Mesendoderm (in vitro differentiated cells): ENCODE data around the gene LCTL.

Experiments used
- DNase-seq: peaks from one replicate; pipeline ENCODE4 v3.0.0; 2013
- H2AK5ac ChIP-seq: 2 replicates; pipeline ENCODE4 v1.6.1; 2013; ENCODE audit warnings: low read length, inconsistent platforms
- H2BK120ac ChIP-seq: 2 replicates; pipeline ENCODE4 v1.6.1; 2013; ENCODE audit warnings: low read depth, mild to moderate bottlenecking, low read length, moderate library complexity, mixed read lengths
- H2BK15ac ChIP-seq: replicated peaks from 2 replicates; pipeline ENCODE4 v1.6.1; 2013; ENCODE audit warnings: low read depth, mild to moderate bottlenecking, moderate library complexity
- H2BK5ac ChIP-seq: 2 replicates; pipeline ENCODE4 v1.6.1; 2013; ENCODE audit warnings: low read length, inconsistent platforms
- H3K18ac ChIP-seq: 2 replicates; pipeline ENCODE4 v1.6.1; 2013; ENCODE audit warnings: mild to moderate bottlenecking, low read length, mixed read lengths
- H3K23ac ChIP-seq: one replicate; pipeline ENCODE4 v1.6.1; 2013; ENCODE audit warnings: low read length
- H3K27ac ChIP-seq: 2 replicates; pipeline ENCODE4 v1.5.1; 2013; ENCODE audit warnings: low read depth, mild to moderate bottlenecking, inconsistent platforms, low read length, moderate library complexity
- H3K27me3 ChIP-seq: 2 replicates; pipeline ENCODE4 v1.6.1; 2013; ENCODE audit warnings: low read length, control low read depth, mild to moderate bottlenecking, inconsistent platforms; ENCODE audit not compliant: insufficient read depth, poor library complexity
- H3K36me3 ChIP-seq: 2 replicates; pipeline ENCODE4 v1.6.1; 2013; ENCODE audit warnings: low read length, inconsistent platforms; ENCODE audit not compliant: control insufficient read depth, insufficient read depth
- H3K4ac ChIP-seq: one replicate; pipeline ENCODE4 v1.6.1; 2013; ENCODE audit warnings: low read depth, mild to moderate bottlenecking, low read length, moderate library complexity
- H3K4me1 ChIP-seq: 2 replicates; pipeline ENCODE4 v1.6.1; 2013; ENCODE audit warnings: low read depth, low read length, inconsistent platforms; ENCODE audit not compliant: control insufficient read depth
- H3K4me2 ChIP-seq: 2 replicates; pipeline ENCODE4 v1.6.1; 2013; ENCODE audit warnings: low read length
- H3K4me3 ChIP-seq: 2 replicates; pipeline ENCODE4 v1.5.1; 2013; ENCODE audit warnings: mild to moderate bottlenecking, low read length
- H3K56ac ChIP-seq: one replicate; pipeline ENCODE4 v1.6.1; 2013; ENCODE audit warnings: low read length
- H3K79me1 ChIP-seq: 2 replicates; pipeline ENCODE4 v1.6.1; 2013; ENCODE audit warnings: low read length, inconsistent platforms
- H3K79me2 ChIP-seq: 2 replicates; pipeline ENCODE4 v1.6.1; 2013; ENCODE audit warnings: mild to moderate bottlenecking, low read length; ENCODE audit not compliant: control insufficient read depth, insufficient read depth
- H3K9ac ChIP-seq: 2 replicates; pipeline ENCODE4 v1.6.1; 2013; ENCODE audit warnings: low read length, inconsistent platforms
- H4K5ac ChIP-seq: one replicate; pipeline ENCODE4 v1.6.1; 2013; ENCODE audit warnings: low read length
- H4K8ac ChIP-seq: one replicate; pipeline ENCODE4 v1.6.1; 2013; ENCODE audit warnings: low read depth, mild to moderate bottlenecking, control low read depth, low read length, moderate library complexity
- WGBS: extraction: QIAGEN DNeasy Blood & Tissue Kit; methylation state at CpG from one replicate; pipeline ENCODE4 v1.1.7; 2013; ENCODE audit warnings: low lambda C conversion rate, missing lambda C conversion rate; ENCODE audit not compliant: insufficient coverage; ENCODE audit errors: extremely low coverage; 5-methylcytosine and 5-hydroxymethylcytosine counted together

The LCTL gene

GRCh38 chr15:66566963-66567531 lies 1.2 kb upstream of the LCTL start:
- WGBS, result no CpG with 5 or more reads among the region's 15 CpGs
- H3K4me1 ChIP-seq, result no peaks in the 10 kb centered on the region
- H2BK5ac ChIP-seq, result no peak overlapping the region
- H3K79me1 ChIP-seq, result no peaks in the 10 kb centered on the region
- no peak overlapping the region for H3K27ac ChIP-seq
- H4K5ac ChIP-seq, result no peak overlapping the region
- H2AK5ac ChIP-seq, result peak overlapping the region; percentile 51
- no peak overlapping the region for H3K18ac ChIP-seq
- peak overlapping the region; percentile 66 for H4K8ac ChIP-seq
- H2BK120ac ChIP-seq, result no peak overlapping the region
- no peaks in the 10 kb centered on the region for H3K79me2 ChIP-seq
- H3K9ac ChIP-seq, result no peak overlapping the region
- no peak overlapping the region for H3K23ac ChIP-seq
- H3K4me3 ChIP-seq, result no peak overlapping the region
- H3K56ac ChIP-seq, result peak overlapping the region; percentile 42
- no peaks in the 10 kb centered on the region for H3K36me3 ChIP-seq
- DNase-seq, result peak; percentile 92
- H3K27me3 ChIP-seq, result no peaks in the 10 kb centered on the region
- no peak overlapping the region for H2BK15ac ChIP-seq
- H3K4me2 ChIP-seq, result no peak overlapping the region
- H3K4ac ChIP-seq, result no peak overlapping the region

- H3K27me3 ChIP-seq, result no peaks in the 10 kb centered on the region
- no peak overlapping the region for H3K4ac ChIP-seq
- no peak overlapping the region for H3K23ac ChIP-seq
- H4K5ac ChIP-seq, result no peak overlapping the region
- H3K79me2 ChIP-seq, result no peaks in the 10 kb centered on the region
- H3K36me3 ChIP-seq, result no peaks in the 10 kb centered on the region
- H4K8ac ChIP-seq, result no peak overlapping the region
- H3K4me1 ChIP-seq, result no peaks in the 10 kb centered on the region
- H3K4me3 ChIP-seq, result no peak overlapping the region
- no peak overlapping the region for H2BK15ac ChIP-seq
- no peaks in the 10 kb centered on the region for H3K79me1 ChIP-seq
- no peak overlapping the region for H2AK5ac ChIP-seq
- H3K56ac ChIP-seq, result peak overlapping the region; percentile 68
- H3K9ac ChIP-seq, result no peak overlapping the region
- no peak overlapping the region for H3K4me2 ChIP-seq
- no peak overlapping the region for H3K27ac ChIP-seq
- H3K18ac ChIP-seq, result peak overlapping the region; percentile 69
- no peak overlapping the region for H2BK5ac ChIP-seq
- no CpG with 5 or more reads among the region's 9 CpGs for WGBS
- no peak overlapping the region for H2BK120ac ChIP-seq
- no peak for DNase-seq
These were observed 607 bp downstream of the LCTL start for GRCh38 chr15:66565141-66565641.

GRCh38 chr15:66564136-66565041 lies 1.4 kb downstream of the LCTL start:
- H3K9ac ChIP-seq, result no peak overlapping the region
- no peak overlapping the region for H3K4me3 ChIP-seq
- H3K23ac ChIP-seq, result no peak overlapping the region
- no peak overlapping the region for H2BK15ac ChIP-seq
- H3K27me3 ChIP-seq, result no peaks in the 10 kb centered on the region
- H3K18ac ChIP-seq, result no peak overlapping the region
- no peak overlapping the region for H3K27ac ChIP-seq
- no peak overlapping the region for H2BK120ac ChIP-seq
- no peaks in the 10 kb centered on the region for H3K79me1 ChIP-seq
- no peaks in the 10 kb centered on the region for H3K36me3 ChIP-seq
- peak overlapping the region; percentile 56 for H3K56ac ChIP-seq
- H3K4ac ChIP-seq, result no peak overlapping the region
- WGBS, result no CpG with 5 or more reads among the region's 18 CpGs
- H2BK5ac ChIP-seq, result no peak overlapping the region
- no peaks in the 10 kb centered on the region for H3K4me1 ChIP-seq
- no peak overlapping the region for H2AK5ac ChIP-seq
- H4K8ac ChIP-seq, result no peak overlapping the region
- H4K5ac ChIP-seq, result no peak overlapping the region
- H3K4me2 ChIP-seq, result no peak overlapping the region
- DNase-seq, result no peak
- H3K79me2 ChIP-seq, result no peaks in the 10 kb centered on the region

- no peak overlapping the region for H3K9ac ChIP-seq
- H3K27ac ChIP-seq, result no peak overlapping the region
- H3K18ac ChIP-seq, result no peak overlapping the region
- H3K27me3 ChIP-seq, result no peaks in the 10 kb centered on the region
- H2AK5ac ChIP-seq, result no peak overlapping the region
- H3K79me1 ChIP-seq, result no peaks in the 10 kb centered on the region
- H3K4ac ChIP-seq, result no peak overlapping the region
- no peak overlapping the region for H3K23ac ChIP-seq
- no peaks in the 10 kb centered on the region for H3K36me3 ChIP-seq
- no peak overlapping the region for H3K56ac ChIP-seq
- no peaks in the 10 kb centered on the region for H3K4me1 ChIP-seq
- H3K79me2 ChIP-seq, result no peaks in the 10 kb centered on the region
- H3K4me3 ChIP-seq, result no peak overlapping the region
- H4K5ac ChIP-seq, result no peak overlapping the region
- WGBS, result no CpG with 5 or more reads among the region's 13 CpGs
- H3K4me2 ChIP-seq, result no peak overlapping the region
- no peak overlapping the region for H2BK5ac ChIP-seq
- no peak for DNase-seq
- H2BK15ac ChIP-seq, result no peak overlapping the region
- H2BK120ac ChIP-seq, result no peak overlapping the region
- H4K8ac ChIP-seq, result no peak overlapping the region
These were observed 2.2 kb downstream of the LCTL start for GRCh38 chr15:66563566-66564110.

- Histone ChIP-seq H3K23ac (no peak overlapping the region), H3K79me1 (no peaks in the 10 kb centered on the region), H2BK15ac (no peak overlapping the region), H2AK5ac (no peak overlapping the region), H3K4me3 (no peak overlapping the region), H3K27me3 (no peaks in the 10 kb centered on the region), H2BK5ac (no peak overlapping the region), H3K79me2 (no peaks in the 10 kb centered on the region), H3K9ac (no peak overlapping the region), H3K56ac (no peak overlapping the region), H2BK120ac (no peak overlapping the region), H3K4ac (no peak overlapping the region), H3K4me2 (no peak overlapping the region), H3K4me1 (no peaks in the 10 kb centered on the region), H3K27ac (no peak overlapping the region), H4K5ac (no peak overlapping the region), H4K8ac (no peak overlapping the region), H3K18ac (no peak overlapping the region), H3K36me3 (no peaks in the 10 kb centered on the region)
- no CpG with 5 or more reads among the region's 4 CpGs for WGBS
- no peak for DNase-seq
These were observed 2.7 kb downstream of the LCTL start for GRCh38 chr15:66563126-66563525.
